Erythroblast (primary cell): ENCODE data around the gene CRTAC1.

Experiments used
- GATA1 ChIP-seq: IDR thresholded peaks from 2 replicates; pipeline ENCODE4 v1.6.1; 2011; ENCODE audit warnings: low read depth, mild to moderate bottlenecking, control low read depth, low read length, moderate library complexity
- POLR2A ChIP-seq: IDR thresholded peaks from 2 replicates; pipeline ENCODE4 v1.6.1; 2011; ENCODE audit warnings: mild to moderate bottlenecking, low read length

- TF ChIP-seq POLR2A: no peak
- TF ChIP-seq GATA1: no peak
These were observed 163.7 kb downstream of the CRTAC1 start for GRCh38 chr10:97866524-97867219.
